ENCODE data around the gene TNIK. TPM values are rescaled to one million over a fixed set of nuclear protein-coding genes. Genes with fewer than 3 reads are reported as not detected.

TNIK gene
- total and polyA plus RNA-seq, 10 of the 15 experiments (the other 5 are each of a cell fraction or from before 2014, with no cell fraction given): 13.9 to 74.3 (median 48.2) TPM

DNA sequence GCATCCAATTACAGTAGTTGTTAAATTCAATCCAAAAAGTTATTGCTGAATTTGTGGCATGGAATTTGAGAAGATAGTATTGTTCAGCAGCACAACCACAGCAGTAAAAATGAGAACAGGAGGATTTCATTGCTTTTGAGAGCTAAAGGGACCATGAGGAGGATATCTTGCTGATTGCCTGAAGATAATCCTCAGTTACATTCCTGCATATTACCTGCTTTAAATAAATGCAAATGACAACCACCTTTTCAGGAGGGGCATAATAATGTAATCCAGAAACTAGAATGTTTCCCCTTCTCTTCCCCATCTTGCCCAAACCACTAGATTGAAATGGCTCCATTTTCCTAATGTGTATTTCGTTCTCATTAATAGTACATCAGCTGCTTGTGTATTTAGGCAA lies 398.5 kb downstream of the TNIK start:
- Histone ChIP-seq H3K27me3 (replicated peaks in 1 of 2; ENCODE audit: control insufficient read depth in 2 of 2, insufficient read depth in 2 of 2, low read length in 1 of 2) (no peaks in the 10 kb centered on the region), H3K9ac (ENCODE audit: control insufficient read depth, insufficient read depth, low read length) (no peak overlapping the region), H3K4me1 (ENCODE audit: control insufficient read depth, insufficient read depth, low read length) (no peaks in the 10 kb centered on the region), H3K79me2 (ENCODE audit: control insufficient read depth, insufficient read depth, low read length) (no peaks in the 10 kb centered on the region), H3K27ac (ENCODE audit: control insufficient read depth, insufficient read depth) (no peak overlapping the region), H4K20me1 (ENCODE audit: control insufficient read depth, insufficient read depth) (no peaks in the 10 kb centered on the region), H3K4me2 (ENCODE audit: control insufficient read depth, insufficient read depth) (no peak overlapping the region), H3K36me3 (ENCODE audit: control insufficient read depth in 2 of 2, insufficient read depth in 2 of 2, low read length in 1 of 2) (peaks cover 0 to 24% of the 10 kb centered on the region in 2 experiments; a peak in 3 of 4 replicates), H2AFZ (ENCODE audit: control insufficient read depth, low read depth, low read length) (no peak overlapping the region), H3K4me3 (no peak overlapping the region), H3K9me3 (replicated peaks; ENCODE audit: control insufficient read depth, insufficient read depth, low read length) (no peaks in the 10 kb centered on the region)
- WGBS (ENCODE audit: insufficient coverage, insufficient replicate concordance, low lambda C conversion rate, missing lambda C conversion rate): 100% methylated on average over 1 of the region's 1 CpG
- FAIRE-seq: no peak
- no peak for DNase-seq (ENCODE audit: low read depth, low spot score)
- POLR2A ChIA-PET: no interaction called here
- CTCF ChIA-PET: interaction anchor here (0.7 to 2.7 kb wide), 4 partner anchors 12 to 711 kb away, joined by 3 to 11 read pairs (median 6); no protein-coding TSS in a partner anchor
- intact Hi-C loops (cut with micrococcal nuclease; ENCODE audit: unreplicated experiment) (no loop called here), in situ Hi-C loops (cut with MboI) (no loop called here)
- no peak for ATAC-seq
- RAD21 ChIA-PET (ENCODE audit: unreplicated experiment): interaction anchor here (1.0 kb wide), 1 partner anchor 505 kb away, joined by 3 read pairs; no protein-coding TSS in a partner anchor
- SMC1A ChIA-PET (ENCODE audit: uncharacterized antibody, unreplicated experiment): interaction anchor here (0.9 to 1.5 kb wide), 3 partner anchors 11 to 22 kb away, joined by 3 to 5 read pairs (median 5); no protein-coding TSS in a partner anchor
- no TSS peak for BruUV-seq (replicated peaks)
- TF ChIP-seq ZBTB40 (IDR thresholded peaks at IDR 0.05; ENCODE audit: borderline replicate concordance) (no peak), RFX5 (IDR thresholded peaks at IDR 0.05; ENCODE audit: low read depth, low read length) (no peak), MTA2 (IDR thresholded peaks at IDR 0.05; ENCODE audit: low read depth) (no peak), EED (IDR thresholded peaks at IDR 0.05; ENCODE audit: low read depth) (no peak), CREM (IDR thresholded peaks at IDR 0.05; ENCODE audit: low read depth) (no peak), PKNOX1 (IDR thresholded peaks at IDR 0.05) (no peak), CBFB (IDR thresholded peaks at IDR 0.05; ENCODE audit: low read depth) (no peak), STAT3 (IDR thresholded peaks at IDR 0.05; ENCODE audit: low read depth, low read length) (no peak), SMAD5 (IDR thresholded peaks at IDR 0.05; ENCODE audit: low read depth) (no peak), BRCA1 (IDR thresholded peaks at IDR 0.05; ENCODE audit: low read depth, low read length) (no peak), IRF4 (IDR thresholded peaks at IDR 0.05; ENCODE audit: low read depth, low read length) (no peak), TCF7 (IDR thresholded peaks at IDR 0.05; ENCODE audit: borderline replicate concordance) (no peak), KAT2A (conservative IDR thresholded peaks at IDR 0.05; ENCODE audit: control insufficient read depth, low read depth, low read length) (no peak), SIN3A (IDR thresholded peaks at IDR 0.05; ENCODE audit: low read depth, low read length) (no peak)
- TF ChIP-seq, protein P1, sequence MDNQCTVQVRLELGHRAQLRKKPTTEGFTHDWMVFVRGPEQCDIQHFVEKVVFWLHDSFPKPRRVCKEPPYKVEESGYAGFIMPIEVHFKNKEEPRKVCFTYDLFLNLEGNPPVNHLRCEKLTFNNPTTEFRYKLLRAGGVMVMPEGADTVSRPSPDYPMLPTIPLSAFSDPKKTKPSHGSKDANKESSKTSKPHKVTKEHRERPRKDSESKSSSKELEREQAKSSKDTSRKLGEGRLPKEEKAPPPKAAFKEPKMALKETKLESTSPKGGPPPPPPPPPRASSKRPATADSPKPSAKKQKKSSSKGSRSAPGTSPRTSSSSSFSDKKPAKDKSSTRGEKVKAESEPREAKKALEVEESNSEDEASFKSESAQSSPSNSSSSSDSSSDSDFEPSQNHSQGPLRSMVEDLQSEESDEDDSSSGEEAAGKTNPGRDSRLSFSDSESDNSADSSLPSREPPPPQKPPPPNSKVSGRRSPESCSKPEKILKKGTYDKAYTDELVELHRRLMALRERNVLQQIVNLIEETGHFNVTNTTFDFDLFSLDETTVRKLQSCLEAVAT (IDR thresholded peaks at IDR 0.05): no peak
- TF ChIP-seq, protein P2, sequence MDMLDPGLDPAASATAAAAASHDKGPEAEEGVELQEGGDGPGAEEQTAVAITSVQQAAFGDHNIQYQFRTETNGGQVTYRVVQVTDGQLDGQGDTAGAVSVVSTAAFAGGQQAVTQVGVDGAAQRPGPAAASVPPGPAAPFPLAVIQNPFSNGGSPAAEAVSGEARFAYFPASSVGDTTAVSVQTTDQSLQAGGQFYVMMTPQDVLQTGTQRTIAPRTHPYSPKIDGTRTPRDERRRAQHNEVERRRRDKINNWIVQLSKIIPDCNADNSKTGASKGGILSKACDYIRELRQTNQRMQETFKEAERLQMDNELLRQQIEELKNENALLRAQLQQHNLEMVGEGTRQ (IDR thresholded peaks at IDR 0.05; ENCODE audit: borderline replicate concordance, low read depth, low read length): no peak

Measured in GM12878 (cell line).